WTC11 (cell line): ENCODE results near the gene MEIS3. TPM values are rescaled to one million over a fixed set of nuclear protein-coding genes. Genes with fewer than 3 reads are reported as not detected.

Experiments
- ATAC-seq: fragments of 200-7000 bp; cut with Tn5 transposase; 2 replicates; pipeline ENCODE4 v1.10.0; 2021; ENCODE audit warnings: mild to moderate bottlenecking, moderate library complexity
- CTCF ChIA-PET: fragments of 300-600 bp; sonication (Branson Sonifier 250); formaldehyde crosslinking; loops from one replicate; lab custom pipeline; 2021; ENCODE audit warnings: antibody characterized with exemption; lab: Charles Lee
- POLR2A ChIA-PET: fragments of 350-600 bp; sonication (Branson Sonifier 250); formaldehyde crosslinking; loops from one replicate; lab custom pipeline; 2021; ENCODE audit warnings: antibody characterized with exemption; lab: Charles Lee
- DNase-seq: peaks from one replicate; pipeline ENCODE4 v3.0.0; 2021; ENCODE audit warnings: low spot score
- H3K27ac Mint-ChIP-seq: 2 replicates; pipeline ENCODE4 v1.8.0; 2021; ENCODE audit warnings: mixed read lengths
- H3K27me3 Mint-ChIP-seq: 2 replicates; pipeline ENCODE4 v1.8.0; 2021; ENCODE audit warnings: low read depth, mild to moderate bottlenecking, moderate library complexity, mixed read lengths
- H3K36me3 Mint-ChIP-seq: 2 replicates; pipeline ENCODE4 v1.8.0; 2021; ENCODE audit warnings: mixed read lengths
- H3K4me1 Mint-ChIP-seq: 2 replicates; pipeline ENCODE4 v1.8.0; 2022; ENCODE audit warnings: mixed read lengths
- H3K4me3 Mint-ChIP-seq: 2 replicates; pipeline ENCODE4 v1.8.0; 2021; ENCODE audit warnings: mild to moderate bottlenecking, moderate library complexity, mixed read lengths
- H3K9me3 Mint-ChIP-seq: 2 replicates; pipeline ENCODE4 v1.8.0; 2021; ENCODE audit warnings: mixed read lengths
- ATF1 ChIP-seq: sonication (generic); formaldehyde crosslinking; IDR thresholded peaks from 2 replicates; pipeline ENCODE4 v1.8.1; 2023; ENCODE audit warnings: mild to moderate bottlenecking, moderate library complexity, missing genetic modification reagents
- CREB1 ChIP-seq: sonication (generic); formaldehyde crosslinking; IDR thresholded peaks from 2 replicates; pipeline ENCODE4 v1.8.0; 2023; ENCODE audit warnings: mild to moderate bottlenecking, missing genetic modification reagents
- FOXJ3 ChIP-seq: sonication (generic); formaldehyde crosslinking; IDR thresholded peaks from 2 replicates; pipeline ENCODE4 v1.9.0; 2021; ENCODE audit warnings: missing genetic modification reagents, mild to moderate bottlenecking, borderline replicate concordance
- IRF2 ChIP-seq: sonication (generic); formaldehyde crosslinking; IDR thresholded peaks from 2 replicates; pipeline ENCODE4 v1.8.0; 2022; ENCODE audit warnings: low read depth, missing genetic modification reagents, borderline replicate concordance
- NR2C2 ChIP-seq: sonication (generic); formaldehyde crosslinking; IDR thresholded peaks from 2 replicates; pipeline ENCODE4 v1.8.0; 2022; ENCODE audit warnings: mild to moderate bottlenecking, missing genetic modification reagents
- SMAD3 ChIP-seq: sonication (generic); formaldehyde crosslinking; IDR thresholded peaks from 2 replicates; pipeline ENCODE4 v1.8.0; 2022; ENCODE audit warnings: missing genetic modification reagents, mild to moderate bottlenecking, borderline replicate concordance
- ZNF121 ChIP-seq: sonication (generic); formaldehyde crosslinking; IDR thresholded peaks from 2 replicates; pipeline ENCODE4 v1.8.0; 2023; ENCODE audit warnings: missing genetic modification reagents
- total RNA-seq: library from RNA; stranded (reverse); gene quantifications from 3 replicates; pipeline ENCODE4 v1.2.3, GENCODE V29; 2021
- TF ChIP-seq, protein P1 (sequence below): fragments of 250-450 bp; sonication (Bioruptor Pico); IDR thresholded peaks from 2 replicates; pipeline ENCODE4 v1.9.0; 2021; ENCODE audit warnings: moderate library complexity, mild to moderate bottlenecking, inconsistent platforms, borderline replicate concordance
- TF ChIP-seq, protein P2 (sequence below): sonication (generic); formaldehyde crosslinking; IDR thresholded peaks from 2 replicates; pipeline ENCODE4 v1.8.1; 2023; ENCODE audit warnings: mild to moderate bottlenecking, missing genetic modification reagents
- TF ChIP-seq, protein P3 (sequence below): sonication (generic); formaldehyde crosslinking; IDR thresholded peaks from 2 replicates; pipeline ENCODE4 v1.8.1; 2022; ENCODE audit warnings: missing genetic modification reagents, borderline replicate concordance
- TF ChIP-seq, protein P4 (sequence below): sonication (generic); formaldehyde crosslinking; IDR thresholded peaks from 2 replicates; pipeline ENCODE4 v1.8.0; 2022; ENCODE audit warnings: mild to moderate bottlenecking, missing genetic modification reagents
- TF ChIP-seq, protein P5 (sequence below): sonication (generic); formaldehyde crosslinking; IDR thresholded peaks from 2 replicates; pipeline ENCODE4 v1.8.0; 2023; ENCODE audit warnings: mild to moderate bottlenecking, missing genetic modification reagents
- TF ChIP-seq, protein P6 (sequence below): sonication (generic); formaldehyde crosslinking; IDR thresholded peaks from 2 replicates; pipeline ENCODE4 v1.8.0; 2022; ENCODE audit warnings: mild to moderate bottlenecking, missing genetic modification reagents

The MEIS3 gene
- total RNA-seq, 1 experiment from 2014 or later, result 38.5 TPM

DNA sequence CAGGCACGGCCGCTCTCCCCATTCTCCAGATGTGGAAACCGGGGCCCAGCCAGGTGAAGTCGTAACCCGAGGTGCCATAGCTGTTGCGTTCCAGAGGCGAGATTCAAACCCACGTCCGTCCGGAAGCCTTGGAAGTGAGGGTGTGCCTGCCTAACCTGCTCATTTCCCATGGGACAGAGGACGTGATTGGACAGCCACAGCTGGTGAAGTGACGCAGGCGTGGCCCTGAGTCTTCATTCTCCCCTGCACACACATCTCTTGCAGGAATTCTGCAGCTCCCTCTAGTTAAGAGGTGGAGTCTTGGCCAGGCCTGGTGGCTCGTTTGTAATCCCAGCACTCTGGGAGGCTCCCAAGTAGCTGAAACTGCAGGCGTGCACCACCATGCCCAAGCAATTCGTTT is 16.8 kb downstream of the MEIS3 start:
- H3K9me3 Mint-ChIP-seq, result no peaks in the 10 kb centered on the region
- CTCF ChIA-PET, result interaction anchor here (1.0 to 6.0 kb wide), 4 partner anchors 11 to 159 kb away, joined by 3 to 51 read pairs (median 4); partner anchors contain the start of gene DHX34
- no peak overlapping the region for H3K27ac Mint-ChIP-seq
- no peaks in the 10 kb centered on the region for H3K36me3 Mint-ChIP-seq
- POLR2A ChIA-PET, result interaction anchor here (0.6 kb wide), 1 partner anchor 164 kb away, joined by 4 read pairs; no protein-coding TSS in a partner anchor
- ATAC-seq (no peak), DNase-seq (no peak)
- peaks cover 25% of the 10 kb centered on the region for H3K4me1 Mint-ChIP-seq
- H3K4me3 Mint-ChIP-seq, result no peak overlapping the region
- TF ChIP-seq, protein P1, sequence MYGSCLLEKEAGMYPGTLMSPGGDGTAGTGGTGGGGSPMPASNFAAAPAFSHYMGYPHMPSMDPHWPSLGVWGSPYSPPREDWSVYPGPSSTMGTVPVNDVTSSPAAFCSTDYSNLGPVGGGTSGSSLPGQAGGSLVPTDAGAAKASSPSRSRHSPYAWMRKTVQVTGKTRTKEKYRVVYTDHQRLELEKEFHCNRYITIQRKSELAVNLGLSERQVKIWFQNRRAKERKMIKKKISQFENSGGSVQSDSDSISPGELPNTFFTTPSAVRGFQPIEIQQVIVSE (CRISPR knock-in tag), result no peak
- TF ChIP-seq ATF1 (no peak), IRF2 (no peak), CREB1 (CRISPR knock-in tag) (no peak), ZNF121 (CRISPR knock-in tag) (no peak), FOXJ3 (CRISPR knock-in tag) (no peak), SMAD3 (CRISPR knock-in tag) (no peak)
- TF ChIP-seq, protein P2, sequence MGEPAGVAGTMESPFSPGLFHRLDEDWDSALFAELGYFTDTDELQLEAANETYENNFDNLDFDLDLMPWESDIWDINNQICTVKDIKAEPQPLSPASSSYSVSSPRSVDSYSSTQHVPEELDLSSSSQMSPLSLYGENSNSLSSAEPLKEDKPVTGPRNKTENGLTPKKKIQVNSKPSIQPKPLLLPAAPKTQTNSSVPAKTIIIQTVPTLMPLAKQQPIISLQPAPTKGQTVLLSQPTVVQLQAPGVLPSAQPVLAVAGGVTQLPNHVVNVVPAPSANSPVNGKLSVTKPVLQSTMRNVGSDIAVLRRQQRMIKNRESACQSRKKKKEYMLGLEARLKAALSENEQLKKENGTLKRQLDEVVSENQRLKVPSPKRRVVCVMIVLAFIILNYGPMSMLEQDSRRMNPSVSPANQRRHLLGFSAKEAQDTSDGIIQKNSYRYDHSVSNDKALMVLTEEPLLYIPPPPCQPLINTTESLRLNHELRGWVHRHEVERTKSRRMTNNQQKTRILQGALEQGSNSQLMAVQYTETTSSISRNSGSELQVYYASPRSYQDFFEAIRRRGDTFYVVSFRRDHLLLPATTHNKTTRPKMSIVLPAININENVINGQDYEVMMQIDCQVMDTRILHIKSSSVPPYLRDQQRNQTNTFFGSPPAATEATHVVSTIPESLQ, result no peak
- TF ChIP-seq, protein P3, sequence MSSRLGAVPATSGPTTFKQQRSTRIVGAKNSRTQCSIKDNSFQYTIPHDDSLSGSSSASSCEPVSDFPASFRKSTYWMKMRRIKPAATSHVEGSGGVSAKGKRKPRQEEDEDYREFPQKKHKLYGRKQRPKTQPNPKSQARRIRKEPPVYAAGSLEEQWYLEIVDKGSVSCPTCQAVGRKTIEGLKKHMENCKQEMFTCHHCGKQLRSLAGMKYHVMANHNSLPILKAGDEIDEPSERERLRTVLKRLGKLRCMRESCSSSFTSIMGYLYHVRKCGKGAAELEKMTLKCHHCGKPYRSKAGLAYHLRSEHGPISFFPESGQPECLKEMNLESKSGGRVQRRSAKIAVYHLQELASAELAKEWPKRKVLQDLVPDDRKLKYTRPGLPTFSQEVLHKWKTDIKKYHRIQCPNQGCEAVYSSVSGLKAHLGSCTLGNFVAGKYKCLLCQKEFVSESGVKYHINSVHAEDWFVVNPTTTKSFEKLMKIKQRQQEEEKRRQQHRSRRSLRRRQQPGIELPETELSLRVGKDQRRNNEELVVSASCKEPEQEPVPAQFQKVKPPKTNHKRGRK (CRISPR knock-in tag), result no peak
- TF ChIP-seq, protein P4, sequence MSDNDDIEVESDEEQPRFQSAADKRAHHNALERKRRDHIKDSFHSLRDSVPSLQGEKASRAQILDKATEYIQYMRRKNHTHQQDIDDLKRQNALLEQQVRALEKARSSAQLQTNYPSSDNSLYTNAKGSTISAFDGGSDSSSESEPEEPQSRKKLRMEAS (CRISPR knock-in tag), result no peak
- TF ChIP-seq, all 79 proteins: peak for 0
- H3K27me3 Mint-ChIP-seq, result peaks cover 4% of the 10 kb centered on the region; the same call in 1 of the 2 replicates

DNA sequence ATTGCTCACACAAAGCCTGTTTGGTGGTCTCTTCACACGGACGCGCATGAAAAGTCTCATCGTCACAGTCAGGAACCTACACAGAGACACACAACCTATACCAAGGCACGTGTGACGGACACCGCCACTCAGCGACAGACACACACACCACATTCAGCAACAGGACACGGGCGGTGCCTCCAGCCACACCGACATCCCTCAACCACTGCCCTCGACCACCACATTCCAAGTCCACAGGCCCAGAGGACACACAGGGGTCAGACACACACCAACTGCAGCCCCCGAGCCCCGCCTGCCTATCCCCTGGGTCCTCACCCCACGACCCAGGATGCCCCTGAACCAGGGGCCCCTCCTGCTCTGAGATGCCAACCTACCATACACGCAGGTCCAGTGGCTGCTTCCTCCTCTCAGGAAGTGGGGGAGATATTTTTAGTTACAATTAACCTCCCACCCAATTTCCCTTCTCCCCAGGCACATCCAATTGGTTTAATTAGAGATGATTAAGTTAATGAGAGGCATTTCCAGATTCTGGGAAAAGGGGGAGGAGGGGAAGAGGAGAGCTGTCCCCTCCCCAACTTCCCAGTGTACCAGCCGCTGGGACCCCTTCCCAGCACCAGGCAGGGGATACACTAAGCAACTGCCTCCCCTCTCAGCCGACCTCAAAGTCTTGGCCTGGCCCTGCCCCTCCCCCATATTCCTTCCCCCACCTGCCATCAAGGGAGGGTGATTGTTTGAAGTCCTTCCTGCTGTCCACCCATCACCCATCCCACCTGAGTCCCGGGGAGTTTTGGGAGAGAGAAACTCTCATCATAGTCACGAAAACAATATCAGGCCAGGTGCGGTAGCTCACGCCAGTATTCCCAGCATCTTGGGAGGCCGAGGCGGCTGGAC is 20.4 kb downstream of the MEIS3 start:
- Mint-ChIP-seq H3K4me1 (peaks cover 28% of the 10 kb centered on the region), H3K27me3 (peaks cover under 1% of the 10 kb centered on the region; the same call in 1 of the 2 replicates), H3K27ac (peak overlapping the region; percentile 96), H3K4me3 (peak overlapping the region; percentile 13), H3K36me3 (peaks cover 6% of the 10 kb centered on the region), H3K9me3 (peaks cover 7% of the 10 kb centered on the region)
- peak; percentile 77 for ATAC-seq
- ChIA-PET CTCF (interaction anchor here (0.7 to 6.0 kb wide), 3 partner anchors 7 to 314 kb away, joined by 3 to 51 read pairs (median 4); no protein-coding TSS in a partner anchor), POLR2A (no interaction called here)
- TF ChIP-seq NR2C2 (CRISPR knock-in tag), result no peak
- TF ChIP-seq, protein P5, sequence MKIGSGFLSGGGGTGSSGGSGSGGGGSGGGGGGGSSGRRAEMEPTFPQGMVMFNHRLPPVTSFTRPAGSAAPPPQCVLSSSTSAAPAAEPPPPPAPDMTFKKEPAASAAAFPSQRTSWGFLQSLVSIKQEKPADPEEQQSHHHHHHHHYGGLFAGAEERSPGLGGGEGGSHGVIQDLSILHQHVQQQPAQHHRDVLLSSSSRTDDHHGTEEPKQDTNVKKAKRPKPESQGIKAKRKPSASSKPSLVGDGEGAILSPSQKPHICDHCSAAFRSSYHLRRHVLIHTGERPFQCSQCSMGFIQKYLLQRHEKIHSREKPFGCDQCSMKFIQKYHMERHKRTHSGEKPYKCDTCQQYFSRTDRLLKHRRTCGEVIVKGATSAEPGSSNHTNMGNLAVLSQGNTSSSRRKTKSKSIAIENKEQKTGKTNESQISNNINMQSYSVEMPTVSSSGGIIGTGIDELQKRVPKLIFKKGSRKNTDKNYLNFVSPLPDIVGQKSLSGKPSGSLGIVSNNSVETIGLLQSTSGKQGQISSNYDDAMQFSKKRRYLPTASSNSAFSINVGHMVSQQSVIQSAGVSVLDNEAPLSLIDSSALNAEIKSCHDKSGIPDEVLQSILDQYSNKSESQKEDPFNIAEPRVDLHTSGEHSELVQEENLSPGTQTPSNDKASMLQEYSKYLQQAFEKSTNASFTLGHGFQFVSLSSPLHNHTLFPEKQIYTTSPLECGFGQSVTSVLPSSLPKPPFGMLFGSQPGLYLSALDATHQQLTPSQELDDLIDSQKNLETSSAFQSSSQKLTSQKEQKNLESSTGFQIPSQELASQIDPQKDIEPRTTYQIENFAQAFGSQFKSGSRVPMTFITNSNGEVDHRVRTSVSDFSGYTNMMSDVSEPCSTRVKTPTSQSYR (CRISPR knock-in tag), result 0 out of 2 replicates have a peak, but pooled peaks have one; percentile 53
- TF ChIP-seq, protein P6, sequence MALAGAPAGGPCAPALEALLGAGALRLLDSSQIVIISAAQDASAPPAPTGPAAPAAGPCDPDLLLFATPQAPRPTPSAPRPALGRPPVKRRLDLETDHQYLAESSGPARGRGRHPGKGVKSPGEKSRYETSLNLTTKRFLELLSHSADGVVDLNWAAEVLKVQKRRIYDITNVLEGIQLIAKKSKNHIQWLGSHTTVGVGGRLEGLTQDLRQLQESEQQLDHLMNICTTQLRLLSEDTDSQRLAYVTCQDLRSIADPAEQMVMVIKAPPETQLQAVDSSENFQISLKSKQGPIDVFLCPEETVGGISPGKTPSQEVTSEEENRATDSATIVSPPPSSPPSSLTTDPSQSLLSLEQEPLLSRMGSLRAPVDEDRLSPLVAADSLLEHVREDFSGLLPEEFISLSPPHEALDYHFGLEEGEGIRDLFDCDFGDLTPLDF (CRISPR knock-in tag), result 0 out of 2 replicates have a peak, but pooled peaks have one; percentile 34
- peak; percentile 33 for DNase-seq
